GM06990 (cell line): Measurements from ENCODE around the gene C3orf20.
A peak's percentile ranks its signal among the peaks of the same experiment; 100 is the strongest.
"Not testable (repeated sequence)": the region's sequence is repeated elsewhere in the genome, so short reads cannot be mapped to it uniquely, and the experiment has no call there.

ENCODE experiments used
- DNase-seq: peaks from one replicate; pipeline ENCODE4 v3.0.0-alpha.2; 2011; ENCODE audit not compliant: insufficient read length; ENCODE audit errors: extremely low read depth
- H3K27me3 ChIP-seq: replicated peaks from 2 replicates; pipeline ENCODE4 v1.6.0; 2011; ENCODE audit warnings: low read length; ENCODE audit not compliant: control insufficient read depth, insufficient read depth
- H3K36me3 ChIP-seq: 2 replicates; pipeline ENCODE4 v1.5.1; 2011; ENCODE audit warnings: low read length; ENCODE audit not compliant: control insufficient read depth, insufficient read depth
- H3K4me3 ChIP-seq: replicated peaks from 2 replicates; pipeline ENCODE4 v1.5.1; 2011; ENCODE audit warnings: low read depth, mild to moderate bottlenecking, control low read depth, low read length
- TF ChIP-seq, protein P1 (sequence below): IDR thresholded peaks from 2 replicates; pipeline ENCODE4 v1.5.1; 2011; ENCODE audit warnings: low read length, control low read depth, mild to moderate bottlenecking, inconsistent platforms; ENCODE audit not compliant: insufficient read depth, poor library complexity, severe bottlenecking

Gene C3orf20

DNA sequence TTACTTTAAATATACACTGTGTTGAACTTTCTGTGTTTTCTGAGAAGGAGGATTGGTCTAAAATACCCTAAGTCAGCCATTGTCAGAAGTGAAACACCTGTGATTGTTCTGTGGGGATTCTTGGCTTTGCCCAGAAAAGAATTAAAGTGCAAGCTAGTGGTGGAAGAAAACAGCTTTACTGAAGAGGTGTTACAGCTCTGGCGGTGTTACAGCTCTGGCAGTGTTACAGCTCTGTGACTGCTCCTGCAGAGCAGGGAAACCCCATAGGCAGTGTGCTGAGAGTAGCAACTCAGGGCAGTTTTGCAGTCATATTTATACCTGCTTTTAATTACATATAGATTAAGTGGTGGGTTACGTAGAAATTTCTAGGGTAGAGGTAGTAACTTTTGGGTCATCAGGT lies 66.6 kb downstream of the C3orf20 start:
- TF ChIP-seq, protein P1, sequence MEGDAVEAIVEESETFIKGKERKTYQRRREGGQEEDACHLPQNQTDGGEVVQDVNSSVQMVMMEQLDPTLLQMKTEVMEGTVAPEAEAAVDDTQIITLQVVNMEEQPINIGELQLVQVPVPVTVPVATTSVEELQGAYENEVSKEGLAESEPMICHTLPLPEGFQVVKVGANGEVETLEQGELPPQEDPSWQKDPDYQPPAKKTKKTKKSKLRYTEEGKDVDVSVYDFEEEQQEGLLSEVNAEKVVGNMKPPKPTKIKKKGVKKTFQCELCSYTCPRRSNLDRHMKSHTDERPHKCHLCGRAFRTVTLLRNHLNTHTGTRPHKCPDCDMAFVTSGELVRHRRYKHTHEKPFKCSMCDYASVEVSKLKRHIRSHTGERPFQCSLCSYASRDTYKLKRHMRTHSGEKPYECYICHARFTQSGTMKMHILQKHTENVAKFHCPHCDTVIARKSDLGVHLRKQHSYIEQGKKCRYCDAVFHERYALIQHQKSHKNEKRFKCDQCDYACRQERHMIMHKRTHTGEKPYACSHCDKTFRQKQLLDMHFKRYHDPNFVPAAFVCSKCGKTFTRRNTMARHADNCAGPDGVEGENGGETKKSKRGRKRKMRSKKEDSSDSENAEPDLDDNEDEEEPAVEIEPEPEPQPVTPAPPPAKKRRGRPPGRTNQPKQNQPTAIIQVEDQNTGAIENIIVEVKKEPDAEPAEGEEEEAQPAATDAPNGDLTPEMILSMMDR: no peak
- 0 out of 2 replicates have a peak overlapping the region, but pooled peaks have one; percentile 5 for H3K4me3 ChIP-seq
- H3K36me3 ChIP-seq: no peaks in the 10 kb centered on the region
- DNase-seq: no peak
- no peaks in the 10 kb centered on the region; the same call in 1 of the 2 replicates for H3K27me3 ChIP-seq

DNA sequence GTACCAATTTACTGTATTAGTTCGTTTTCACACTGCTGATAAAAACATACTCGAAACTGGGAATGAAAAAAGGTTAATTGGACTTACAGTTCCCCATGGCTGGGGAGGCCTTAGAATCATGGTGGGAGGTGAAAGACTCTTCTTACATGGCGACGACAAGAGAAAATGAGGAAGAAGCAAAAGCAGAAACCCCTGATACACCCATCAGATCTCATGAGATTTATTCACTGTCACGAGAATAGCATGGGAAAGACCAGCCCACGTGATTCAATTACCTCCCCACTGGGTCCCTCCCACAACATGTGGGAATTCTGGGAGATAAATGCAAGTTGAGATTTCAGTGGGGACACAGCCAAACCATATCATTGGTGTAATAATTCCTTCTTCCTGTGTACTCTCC lies 69.6 kb downstream of the C3orf20 start:
- TF ChIP-seq, protein P1: no peak
- DNase-seq: no peak
- Histone ChIP-seq H3K4me3 (no peak overlapping the region), H3K36me3 (no peaks in the 10 kb centered on the region), H3K27me3 (no peaks in the 10 kb centered on the region; the same call in 1 of the 2 replicates)

DNA sequence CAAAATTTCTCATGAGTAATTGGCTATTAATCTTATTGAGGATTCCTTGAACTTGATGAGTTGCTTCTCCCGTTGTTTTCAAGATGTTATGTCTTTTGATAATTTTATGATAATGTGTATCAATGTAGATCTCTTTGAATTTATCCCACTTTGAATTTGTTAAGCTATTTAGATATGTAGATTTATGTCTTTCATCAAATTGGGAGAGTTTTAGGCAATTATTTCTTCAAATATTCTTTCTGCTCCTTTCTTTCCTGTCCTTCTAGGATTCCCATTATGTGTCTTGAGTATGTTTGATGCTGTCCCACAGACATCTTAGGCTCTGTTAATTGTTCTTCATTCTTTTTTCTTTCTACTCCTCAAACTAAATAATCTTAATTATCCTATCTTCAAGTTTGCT lies 75.7 kb downstream of the C3orf20 start:
- H3K36me3 ChIP-seq: no peaks in the 10 kb centered on the region
- TF ChIP-seq, protein P1: no peak
- no peak for DNase-seq
- no peaks in the 10 kb centered on the region; the same call in 1 of the 2 replicates for H3K27me3 ChIP-seq
- H3K4me3 ChIP-seq: no peak overlapping the region

DNA sequence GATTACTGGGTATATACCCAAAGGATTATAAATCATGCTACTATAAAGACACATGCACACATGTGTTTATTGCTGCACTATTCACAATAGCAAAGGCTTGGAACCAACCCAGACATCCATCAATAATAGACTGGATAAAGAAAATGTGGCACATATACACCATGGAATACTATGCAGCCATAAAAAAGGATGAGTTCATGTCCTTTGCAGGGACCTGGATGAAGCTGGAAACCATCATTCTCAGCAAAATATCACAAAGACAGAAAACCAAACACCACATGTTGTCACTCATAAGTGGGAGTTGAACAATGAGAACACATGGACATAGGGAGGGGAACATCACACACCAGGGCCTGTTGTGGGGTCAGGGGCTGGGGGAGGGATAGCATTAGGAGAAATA lies 78.0 kb downstream of the C3orf20 start:
- DNase-seq, H3K36me3 ChIP-seq, H3K27me3 ChIP-seq, H3K4me3 ChIP-seq: not testable (repeated sequence)

DNA sequence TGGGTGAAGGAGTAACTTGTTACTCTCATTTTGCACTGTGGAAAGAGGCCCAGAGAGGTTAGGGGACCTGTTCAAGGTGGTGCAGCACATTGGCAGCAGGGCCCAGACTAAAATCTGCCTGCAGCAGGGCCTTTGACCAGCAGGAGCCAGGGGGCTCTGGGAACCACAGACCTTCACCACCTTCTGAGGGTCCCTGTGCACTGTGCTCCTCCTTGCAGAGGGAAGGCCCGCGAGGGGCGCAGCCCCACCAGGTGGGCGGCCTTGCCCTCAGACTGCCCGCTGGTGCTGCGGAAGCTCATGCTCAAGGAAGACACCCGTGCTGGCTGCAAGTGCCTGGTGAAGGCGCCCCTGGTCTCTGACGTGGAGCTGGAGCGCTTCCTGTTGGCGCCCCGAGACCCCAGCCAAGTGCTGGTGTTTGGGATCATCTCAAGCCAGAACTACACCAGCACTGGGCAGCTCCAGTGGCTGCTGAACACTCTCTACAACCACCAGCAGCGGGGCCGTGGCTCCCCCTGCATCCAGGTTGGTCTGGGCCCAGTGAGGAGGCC lies 82.3 kb downstream of the C3orf20 start:
- no peak for DNase-seq
- H3K4me3 ChIP-seq: no peak overlapping the region

DNA sequence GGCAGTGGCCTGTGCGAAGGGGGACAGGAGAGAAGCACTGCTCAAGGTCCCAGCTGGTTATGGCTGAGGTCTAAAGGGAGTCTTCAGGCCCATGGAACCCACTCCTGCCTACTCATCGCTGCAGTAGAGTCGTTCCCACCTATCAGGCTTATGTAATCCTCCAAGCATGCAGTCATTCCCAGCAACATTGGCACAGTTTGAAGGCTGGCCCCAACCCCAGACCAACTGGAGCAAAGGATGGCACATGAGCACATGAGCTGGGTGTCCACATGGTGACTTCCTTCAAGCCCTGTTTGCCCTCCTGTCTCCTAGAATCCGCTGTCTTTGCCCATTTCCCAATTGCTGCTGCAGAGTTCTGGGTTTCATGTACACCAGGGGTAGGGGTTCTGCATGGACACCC lies 83.4 kb downstream of the C3orf20 start:
- no peak overlapping the region for H3K4me3 ChIP-seq
- H3K36me3 ChIP-seq: no peaks in the 10 kb centered on the region
- H3K27me3 ChIP-seq: no peaks in the 10 kb centered on the region
- TF ChIP-seq, protein P1: no peak
- no peak for DNase-seq

More for the DNA sequence above, 82.3 kb downstream of the C3orf20 start:
- Histone ChIP-seq H3K27me3 (no peaks in the 10 kb centered on the region), H3K36me3 (no peaks in the 10 kb centered on the region)
- TF ChIP-seq, protein P1: no peak
